ENCODE results near the gene INPP4B.
A peak's percentile ranks its signal among the peaks of the same experiment; 100 is the strongest.
"Not testable (repeated sequence)": the region's sequence is repeated elsewhere in the genome, so short reads cannot be mapped to it uniquely, and the experiment has no call there.

INPP4B gene

GRCh38 chr4:142660728-142661127 is 185.4 kb downstream of the INPP4B start:
- DNase-seq: no peak

- peak; percentile 36 for DNase-seq
Measured at GRCh38 chr4:142656178-142656577, 189.9 kb downstream of the INPP4B start.

- no peak for DNase-seq
Measured at GRCh38 chr4:142648378-142648777, 197.7 kb downstream of the INPP4B start.

DNA sequence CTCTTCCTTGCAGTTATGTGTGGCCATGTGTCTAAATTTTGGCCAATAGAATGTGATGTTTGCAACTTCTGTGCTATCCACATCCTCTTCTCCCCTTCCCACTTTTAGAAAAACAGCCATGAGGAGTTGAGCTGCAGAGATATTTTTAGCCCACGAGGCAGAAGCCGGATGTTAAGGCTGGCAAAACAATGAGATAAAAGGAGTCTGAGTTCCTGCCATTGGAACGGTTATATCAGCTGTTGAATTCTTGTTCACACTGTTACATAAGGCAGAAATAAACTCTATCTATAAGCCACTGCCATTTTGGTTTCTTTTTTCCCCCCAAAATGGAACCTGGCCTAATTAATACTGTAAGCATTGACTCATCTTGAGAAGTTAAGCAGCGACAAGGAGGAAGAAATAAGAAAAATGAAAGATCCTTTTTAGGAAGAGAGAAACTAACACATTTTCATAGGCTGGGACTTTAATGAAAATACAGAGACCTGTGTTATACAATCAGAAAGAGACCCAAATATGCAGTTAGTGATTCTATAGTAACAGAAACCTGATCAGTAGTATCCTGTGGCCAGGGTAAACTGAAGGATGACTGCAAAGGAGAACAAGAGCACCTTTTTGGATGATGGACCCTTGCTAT is 200.5 kb downstream of the INPP4B start:
- DNase-seq: peak; percentile 40

DNA sequence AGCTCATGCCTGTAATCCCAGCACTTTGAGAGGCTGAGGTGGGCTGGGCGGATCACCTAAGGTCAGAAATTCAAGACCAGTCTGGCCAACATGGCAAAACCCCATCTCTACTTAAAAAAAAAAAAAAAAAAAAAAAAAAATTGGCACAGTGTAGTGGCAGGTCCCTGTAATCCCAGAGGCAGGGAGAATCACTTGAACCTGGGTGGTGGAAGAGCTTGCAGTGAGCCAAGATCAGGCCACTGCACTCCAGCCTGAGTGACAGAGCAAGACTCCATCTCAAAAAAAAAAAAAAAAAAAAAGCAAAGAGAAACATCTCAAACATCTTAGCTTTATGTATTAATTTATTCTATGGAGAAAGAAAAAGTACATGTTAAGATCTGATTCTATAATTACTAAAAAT is 201.5 kb downstream of the INPP4B start:
- DNase-seq: not testable (repeated sequence)

DNA sequence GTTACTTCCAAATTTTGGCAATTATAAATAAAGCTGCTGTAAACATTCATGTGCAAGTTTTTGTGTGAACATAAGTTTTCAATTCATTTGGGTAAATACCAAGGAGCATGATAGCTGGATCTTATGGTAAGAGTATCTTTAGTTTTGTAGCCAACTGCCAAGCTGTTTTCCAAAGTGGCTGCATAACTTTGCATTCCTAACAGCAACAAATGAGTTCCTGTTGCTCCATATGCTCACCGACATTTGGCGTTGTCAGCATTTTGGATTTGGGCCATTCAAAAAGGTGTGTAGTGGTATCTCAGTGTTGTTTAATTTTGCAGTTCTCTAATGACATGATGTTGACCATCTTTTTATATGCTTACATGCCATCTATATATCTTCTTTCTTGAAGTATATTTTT is 208.5 kb downstream of the INPP4B start:
- no peak for DNase-seq

DNA sequence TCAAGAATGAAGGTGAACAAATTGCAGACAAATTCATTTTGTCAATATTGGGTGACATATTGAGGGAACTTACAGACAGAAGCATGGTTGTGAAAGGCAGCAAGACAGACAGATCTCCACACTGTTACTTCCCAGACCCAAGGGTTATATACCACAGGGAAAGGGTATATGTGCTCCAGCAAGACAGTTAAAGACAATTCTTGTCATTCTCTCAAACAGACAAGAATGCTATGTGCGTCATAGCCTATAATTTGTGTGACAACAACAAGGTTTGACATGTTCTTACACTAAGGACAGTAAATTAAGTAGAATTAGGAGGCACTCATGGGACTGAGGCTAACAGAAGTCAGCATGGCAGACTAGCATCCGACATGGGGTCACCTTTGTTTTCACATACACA is 214.3 kb downstream of the INPP4B start:
- DNase-seq: no peak

GRCh38 chr4:142615324-142615665 is 230.8 kb downstream of the INPP4B start:
- no peak for DNase-seq

DNA sequence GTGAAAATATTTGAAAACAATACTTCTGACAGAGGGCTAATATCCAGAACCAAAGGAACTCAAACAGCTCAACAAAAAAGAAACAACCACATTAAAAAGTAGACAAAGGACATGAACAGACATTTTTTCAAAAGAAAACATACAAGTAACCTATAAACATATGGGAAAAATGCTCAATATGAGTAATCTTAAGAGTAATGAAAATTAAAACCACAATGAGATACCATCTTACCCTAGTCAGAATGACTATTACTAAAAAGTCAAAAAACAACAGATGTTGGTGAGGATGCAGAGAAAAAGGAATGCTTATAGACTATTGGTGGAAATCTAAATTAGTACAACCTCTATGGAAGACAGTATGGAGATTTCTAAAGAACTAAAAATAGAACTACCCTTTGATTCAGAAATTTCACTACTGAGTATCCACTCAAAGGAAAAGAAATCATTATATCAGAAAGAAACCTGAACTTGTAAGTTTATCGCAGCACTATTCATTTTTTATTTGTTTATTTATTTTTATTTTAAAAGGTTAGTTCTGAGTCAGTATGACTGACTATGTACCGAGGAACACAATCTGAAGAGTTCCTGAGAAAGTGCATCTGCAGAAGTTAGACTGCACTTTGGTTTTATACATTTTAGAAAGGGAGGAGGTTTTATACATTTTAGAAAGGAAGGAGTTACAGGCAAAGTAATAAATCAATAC is 231.3 kb downstream of the INPP4B start:
- DNase-seq: no peak

GRCh38 chr4:142607976-142608375 is 238.1 kb downstream of the INPP4B start:
- no peak for DNase-seq

GRCh38 chr4:142600952-142601351 is 245.1 kb downstream of the INPP4B start:
- DNase-seq: no peak

- DNase-seq: no peak
Measured at GRCh38 chr4:142598132-142598531, 248.0 kb downstream of the INPP4B start.

- DNase-seq: no peak
Measured at GRCh38 chr4:142596595-142596994, 249.5 kb downstream of the INPP4B start.

GRCh38 chr4:142596121-142596520 is 250.0 kb downstream of the INPP4B start:
- DNase-seq: no peak

DNA sequence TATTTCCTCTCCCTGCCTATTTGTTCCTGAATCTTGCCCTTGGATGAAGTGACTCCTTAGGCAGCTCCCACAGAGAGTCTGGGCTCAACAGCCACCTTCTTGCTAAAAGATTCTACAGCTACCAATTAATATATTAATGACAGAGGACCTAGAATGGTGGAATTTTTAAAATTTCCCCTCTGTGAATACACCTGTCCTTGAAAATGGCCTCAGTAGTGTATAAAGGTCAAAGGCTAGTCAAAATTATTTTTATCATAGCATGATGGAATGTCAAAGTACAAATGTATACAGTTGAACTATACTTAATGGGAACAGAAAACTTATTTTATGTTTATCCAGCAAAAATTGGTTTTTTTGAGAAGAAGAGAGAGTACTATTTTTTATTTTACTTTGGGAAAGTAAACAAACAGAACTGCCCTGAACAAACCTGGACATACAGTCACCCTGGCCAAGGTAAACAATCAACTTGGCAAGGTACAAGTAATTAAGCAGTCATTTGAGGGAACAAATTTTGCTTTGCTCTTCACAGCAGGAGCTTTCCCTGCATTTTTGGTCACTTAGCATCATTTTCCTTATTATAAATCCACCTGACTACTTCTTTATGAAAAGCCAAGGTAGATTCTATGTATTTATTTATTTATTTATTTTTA is 250.8 kb downstream of the INPP4B start:
- no peak for DNase-seq

- no peak for DNase-seq
Measured at GRCh38 chr4:142585411-142585810, 260.7 kb downstream of the INPP4B start.

DNA sequence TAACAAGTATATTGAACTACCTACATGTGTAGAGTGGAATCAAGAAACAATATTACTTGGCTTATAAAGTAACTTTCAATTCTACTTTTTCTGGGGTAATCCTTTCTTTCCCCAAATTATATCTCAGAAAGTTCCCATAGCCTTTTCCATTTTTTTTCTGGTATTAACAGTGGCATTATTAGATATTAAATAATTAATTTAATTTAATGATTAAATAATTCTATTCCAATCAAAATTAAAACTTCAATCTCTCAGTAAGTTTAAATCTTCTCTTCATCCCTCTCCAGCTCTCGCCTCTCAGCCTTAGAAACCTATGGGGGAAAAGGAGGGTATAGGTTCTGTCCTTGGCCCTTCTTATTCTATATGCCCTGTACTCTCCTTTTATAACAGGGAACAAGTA is 262.4 kb downstream of the INPP4B start:
- DNase-seq: no peak

- no peak for DNase-seq
Measured at GRCh38 chr4:142582340-142582739, 263.8 kb downstream of the INPP4B start.

DNA sequence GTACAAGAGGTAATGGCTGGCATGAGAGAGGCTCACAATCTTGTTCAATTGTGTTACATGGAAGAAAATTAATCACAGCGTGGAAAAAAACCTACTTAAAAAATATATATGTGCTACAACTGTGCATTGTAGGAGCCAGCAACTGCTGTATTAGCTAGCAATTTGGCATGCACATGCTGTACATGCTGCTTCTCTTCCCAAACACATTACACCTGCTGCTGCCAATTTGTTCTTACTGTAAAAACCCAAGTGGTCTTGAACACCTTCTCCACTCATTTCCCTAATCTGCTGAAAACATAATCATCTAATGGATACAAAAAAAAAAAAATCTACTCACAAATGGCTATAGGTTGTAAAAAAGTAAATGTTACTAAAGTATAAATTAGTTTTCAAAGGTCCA is 264.2 kb downstream of the INPP4B start:
- no peak for DNase-seq

GRCh38 chr4:142579443-142579842 is 266.7 kb downstream of the INPP4B start:
- DNase-seq: no peak

DNA sequence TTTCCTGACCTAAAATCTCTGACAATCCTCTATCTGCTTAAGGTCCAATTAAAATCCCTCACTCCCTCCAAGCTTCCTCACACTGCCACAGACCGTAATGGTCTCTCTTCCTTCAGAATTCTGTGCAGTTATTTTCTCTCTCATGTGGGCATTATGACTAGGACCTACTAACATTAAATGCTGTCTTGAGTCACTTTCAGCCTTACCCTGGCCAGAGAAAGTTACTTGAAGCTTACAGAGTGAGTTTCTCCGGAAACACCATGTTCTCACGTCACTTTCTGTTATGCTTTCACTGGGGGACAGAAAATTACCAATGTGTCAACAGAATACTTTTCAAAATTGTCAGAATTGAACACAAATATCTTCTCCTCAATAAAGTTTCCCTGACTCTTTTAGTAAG is 271.8 kb downstream of the INPP4B start:
- no peak for DNase-seq

DNA sequence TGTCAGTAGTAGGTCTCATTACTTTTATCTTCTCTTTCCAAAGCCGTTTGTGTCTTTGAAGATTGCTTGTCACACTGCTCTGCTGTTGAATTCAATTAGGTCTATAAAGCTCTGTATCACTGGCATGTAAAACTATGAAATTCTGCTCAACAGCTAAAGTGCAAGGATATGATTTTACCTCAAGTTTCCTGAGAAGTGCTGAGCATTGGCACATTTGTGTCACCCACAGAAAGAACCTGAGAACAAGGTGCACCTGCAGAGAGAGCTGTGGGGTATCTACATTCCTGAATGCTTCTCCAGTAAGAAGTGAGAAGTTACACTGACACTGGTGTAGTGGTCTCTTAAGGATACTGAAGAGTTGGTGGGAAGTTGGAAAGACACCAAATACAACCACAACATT is 274.0 kb downstream of the INPP4B start:
- no peak for DNase-seq

- no peak for DNase-seq
Measured at GRCh38 chr4:142567620-142568451, 278.3 kb downstream of the INPP4B start.

DNA sequence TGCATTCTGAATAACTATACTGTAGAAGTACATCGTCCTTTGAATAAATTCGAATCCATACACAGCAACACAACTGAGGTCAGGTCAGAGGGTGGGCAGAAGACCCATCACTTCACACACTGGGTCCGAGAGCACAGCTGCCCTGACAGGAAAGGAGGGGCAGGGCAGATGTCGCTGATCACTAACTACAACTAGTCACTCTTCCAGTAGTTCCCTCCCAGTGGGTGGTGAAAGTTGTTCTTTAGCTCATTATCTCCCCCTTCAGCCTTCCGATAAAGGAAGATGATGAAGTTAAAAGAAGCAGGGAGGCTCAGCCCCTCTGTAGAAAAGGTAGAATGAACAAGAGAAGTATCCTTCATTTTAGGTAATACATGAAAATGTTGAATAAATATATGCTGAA is 278.9 kb downstream of the INPP4B start:
- peak; percentile 64 for DNase-seq
